GM18505 (cell line): ENCODE measurements around the gene C9orf78.
"Not testable (repeated sequence)": the region's sequence is repeated elsewhere in the genome, so short reads cannot be mapped to it uniquely, and the experiment has no call there.

Experiments
- ATAC-seq: cut with Tn5 transposase; IDR thresholded peaks from one replicate; pipeline ENCODE4 v1.9.1; 2021; ENCODE audit not compliant: unreplicated experiment
- POLR2A ChIP-seq: IDR thresholded peaks from 4 replicates; pipeline ENCODE4 v1.6.1; 2011; ENCODE audit warnings: borderline replicate concordance; ENCODE audit not compliant: insufficient read depth, insufficient read length; ENCODE audit errors: extremely low read depth

Gene C9orf78

DNA sequence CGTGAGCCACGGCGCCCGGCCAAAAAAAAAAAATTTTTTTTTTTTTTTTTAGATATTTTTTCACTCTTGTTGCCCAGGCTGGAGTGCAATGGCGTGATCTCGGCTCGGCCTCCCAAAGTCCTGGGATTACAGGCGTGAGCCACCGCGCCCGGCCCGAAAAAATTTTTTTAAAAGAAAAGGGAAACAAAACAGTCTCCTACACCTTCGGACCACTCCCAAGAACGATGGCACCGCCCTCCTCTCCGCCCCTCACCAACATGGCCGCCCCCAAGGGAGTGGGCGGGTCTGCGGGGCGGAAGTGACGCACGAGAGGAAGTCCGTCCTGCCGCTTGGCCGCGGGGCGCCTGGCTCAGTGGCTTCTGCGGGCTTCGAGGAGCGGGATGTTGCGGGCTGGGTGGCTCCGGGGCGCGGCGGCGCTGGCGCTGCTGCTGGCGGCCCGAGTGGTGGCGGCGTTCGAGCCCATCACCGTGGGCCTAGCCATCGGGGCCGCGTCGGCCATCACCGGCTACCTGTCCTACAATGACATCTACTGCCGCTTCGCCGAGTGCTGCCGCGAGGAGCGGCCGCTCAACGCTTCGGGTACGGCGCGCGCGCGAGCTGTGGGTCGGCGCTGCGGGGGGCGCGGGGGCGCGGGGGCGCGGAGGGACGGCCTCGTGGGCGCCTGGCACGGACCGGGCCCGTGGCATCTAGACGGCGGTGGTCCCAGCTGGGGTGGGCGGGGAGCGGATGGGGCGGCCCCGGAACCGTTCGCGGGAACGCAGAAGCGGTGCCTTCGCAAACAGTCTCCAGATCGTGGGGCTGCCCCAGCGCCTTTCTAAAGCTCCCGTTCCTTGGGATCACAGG lies 32.0 kb downstream of the C9orf78 start, which contains the start of gene TOR1B:
Gene TOR1B (plus strand): TSS at position 352 of the 843 bp plus-strand sequence. CDS start 29 bp downstream, at position 381.
- peak; percentile 82 for ATAC-seq
- peak; percentile 80 for TF ChIP-seq POLR2A

DNA sequence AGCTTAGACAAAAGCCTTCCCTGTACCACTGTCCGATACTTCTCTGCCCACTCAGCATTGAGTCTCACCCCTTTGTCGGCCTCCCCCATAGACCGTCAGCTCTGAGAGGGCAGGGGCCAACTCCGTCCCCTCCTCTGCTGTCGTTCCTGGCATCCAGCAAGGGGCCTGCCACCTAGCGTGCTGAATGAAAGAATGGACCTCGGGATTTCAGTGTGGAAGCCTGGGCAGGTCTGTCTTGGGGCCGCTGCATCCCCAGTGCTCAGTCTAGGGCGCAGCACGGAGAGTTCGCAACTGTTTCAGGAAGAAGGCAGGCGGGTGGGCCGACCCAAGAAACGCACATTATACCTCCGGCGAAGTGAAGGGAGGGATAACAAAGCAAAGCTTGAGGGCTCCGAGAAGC lies 33.6 kb downstream of the C9orf78 start:
- ATAC-seq = no peak
- no peak for TF ChIP-seq POLR2A

DNA sequence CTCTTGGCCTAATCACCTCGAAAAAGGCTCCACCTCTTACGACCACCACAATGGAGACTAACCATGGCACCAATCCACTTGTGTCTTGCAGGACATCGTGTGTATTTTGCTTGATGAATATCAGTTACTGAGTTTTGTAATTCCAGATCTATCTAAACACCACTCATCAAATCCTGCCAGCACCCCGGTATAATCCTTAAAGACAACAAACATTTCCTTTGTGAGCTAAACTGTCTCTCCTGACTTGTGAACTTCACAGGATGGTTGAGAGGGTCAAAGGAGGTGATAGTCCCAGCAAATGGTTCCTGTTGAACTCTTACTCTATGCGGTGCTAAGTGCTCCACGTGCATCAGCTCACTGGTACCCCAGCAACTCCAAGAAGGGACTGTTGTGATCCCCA lies 36.1 kb downstream of the C9orf78 start:
- TF ChIP-seq POLR2A = no peak
- no peak for ATAC-seq

GRCh38 chr9:129796029-129796428 lies 39.0 kb downstream of the C9orf78 start:
- not testable (repeated sequence) for ATAC-seq

GRCh38 chr9:129794549-129794948 lies 40.5 kb downstream of the C9orf78 start:
- no peak for ATAC-seq
- no peak for TF ChIP-seq POLR2A

DNA sequence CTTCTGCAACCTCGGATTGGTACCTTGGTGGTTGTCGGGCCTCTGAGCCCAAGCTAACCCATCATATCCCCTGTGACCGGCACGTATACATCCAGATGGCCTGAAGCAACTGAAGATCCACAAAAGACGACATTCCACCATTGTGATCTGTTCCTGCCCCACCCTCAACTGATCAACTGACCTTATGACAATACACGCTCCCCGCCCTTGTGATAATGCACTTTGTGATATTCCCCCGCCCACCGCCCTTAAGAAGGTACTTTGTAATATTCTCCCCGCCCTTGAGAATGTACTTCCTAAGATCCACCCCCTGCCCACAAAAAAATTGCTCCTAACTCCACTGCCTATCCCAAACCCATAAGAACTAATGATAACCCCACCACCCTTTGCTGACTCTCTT lies 48.6 kb downstream of the C9orf78 start:
- TF ChIP-seq POLR2A = no peak
- no peak for ATAC-seq

DNA sequence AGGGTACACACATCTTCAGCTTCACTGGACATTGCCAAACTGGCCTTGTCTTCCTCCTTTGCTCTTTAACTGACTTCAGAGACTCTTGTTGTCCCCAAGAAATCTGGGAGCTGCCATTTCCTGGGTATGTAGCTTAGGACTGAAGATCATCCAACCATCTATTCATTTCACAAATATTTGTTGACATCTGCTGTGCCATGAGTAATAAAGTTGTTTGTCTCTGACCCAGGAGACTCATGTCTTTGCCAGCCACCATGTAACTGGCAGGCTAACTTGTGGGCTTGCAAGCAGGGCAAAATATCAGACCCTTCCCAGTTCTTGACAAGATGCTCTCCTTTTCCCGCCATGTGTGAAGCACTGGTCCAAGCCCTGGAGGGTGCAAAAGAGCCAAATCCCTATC lies 49.2 kb downstream of the C9orf78 start:
- no peak for ATAC-seq
- TF ChIP-seq POLR2A = no peak

- not testable (repeated sequence) for ATAC-seq
Measured at GRCh38 chr9:129784970-129785369, 50.1 kb downstream of the C9orf78 start.

DNA sequence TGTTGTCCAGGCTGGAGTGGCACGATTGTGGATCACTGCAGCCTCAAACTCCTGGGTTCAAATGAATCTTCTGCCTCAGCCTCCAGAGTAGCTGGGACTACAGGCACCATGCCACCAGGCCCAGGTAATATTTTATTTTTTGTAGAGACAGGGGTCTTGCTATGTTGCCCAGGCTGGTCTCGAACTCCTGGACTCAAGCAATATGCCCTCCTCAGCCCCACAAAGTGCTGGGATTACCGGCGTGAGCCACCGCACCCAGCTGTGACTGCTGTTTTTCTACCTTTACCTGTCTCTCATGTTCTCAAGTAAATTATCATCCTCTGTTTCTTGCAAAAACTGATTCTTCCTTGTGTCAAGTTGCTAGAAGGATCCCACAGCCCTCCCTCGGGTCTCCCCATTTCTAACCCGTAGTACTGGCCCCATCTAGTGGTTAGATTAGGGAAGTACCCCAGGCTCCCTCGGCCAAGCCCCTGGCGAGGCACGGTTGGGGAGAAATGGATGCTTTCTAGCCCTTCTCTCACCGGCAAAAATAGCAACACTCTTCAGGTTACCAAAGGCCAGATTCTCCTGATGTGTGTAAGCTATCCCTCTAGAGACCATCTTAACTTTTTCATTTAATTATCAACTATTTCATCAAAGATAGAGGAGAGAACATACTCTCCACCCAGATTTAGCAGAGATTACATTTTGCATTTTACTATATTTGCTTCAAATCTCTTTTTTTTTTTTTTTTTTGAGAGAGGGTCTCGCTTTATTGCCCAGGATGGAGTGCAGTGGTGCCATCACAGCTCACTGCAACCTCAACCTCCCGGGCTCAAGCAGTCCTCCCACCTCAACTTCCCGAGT lies 51.3 kb downstream of the C9orf78 start:
- no peak for TF ChIP-seq POLR2A
- ATAC-seq = no peak

DNA sequence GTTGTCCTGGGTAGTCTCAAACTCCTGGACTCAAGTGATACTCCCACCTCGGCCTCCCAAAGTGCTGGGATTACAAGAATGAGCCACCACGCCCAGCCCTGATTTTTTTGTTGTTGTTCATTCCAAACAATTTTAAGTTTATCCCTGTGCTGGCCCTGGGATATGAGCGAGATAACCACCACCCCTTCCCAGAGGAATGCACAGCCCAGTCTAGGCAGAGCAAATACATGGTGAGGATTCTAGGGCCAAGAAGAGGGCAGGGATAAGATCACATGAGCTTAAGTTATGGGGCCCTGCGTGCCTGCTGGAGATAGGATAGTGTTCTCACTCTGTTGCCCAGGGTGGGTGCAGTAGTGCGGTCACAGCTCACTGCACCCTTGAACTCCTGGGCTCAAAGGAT lies 53.1 kb downstream of the C9orf78 start:
- ATAC-seq = no peak
- no peak for TF ChIP-seq POLR2A

DNA sequence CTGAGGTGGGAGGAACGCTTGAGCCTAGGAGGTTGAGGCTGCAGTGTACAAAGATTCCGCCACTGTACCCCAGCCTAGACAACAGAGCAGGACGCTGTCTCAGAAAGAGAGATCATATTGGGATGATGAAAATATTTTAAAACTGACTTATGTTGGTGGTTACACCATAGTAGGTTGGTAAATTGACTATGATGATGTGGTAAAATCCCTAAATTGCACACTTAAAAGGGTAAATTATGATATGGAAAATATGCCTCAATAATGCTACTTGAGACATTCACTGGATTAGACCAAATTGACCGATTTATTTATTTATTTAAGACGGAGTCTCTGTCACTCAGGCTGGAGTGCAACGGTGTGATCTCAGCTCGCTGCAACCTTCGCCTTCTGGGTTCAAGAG lies 53.9 kb downstream of the C9orf78 start:
- TF ChIP-seq POLR2A = no peak
- no peak for ATAC-seq

DNA sequence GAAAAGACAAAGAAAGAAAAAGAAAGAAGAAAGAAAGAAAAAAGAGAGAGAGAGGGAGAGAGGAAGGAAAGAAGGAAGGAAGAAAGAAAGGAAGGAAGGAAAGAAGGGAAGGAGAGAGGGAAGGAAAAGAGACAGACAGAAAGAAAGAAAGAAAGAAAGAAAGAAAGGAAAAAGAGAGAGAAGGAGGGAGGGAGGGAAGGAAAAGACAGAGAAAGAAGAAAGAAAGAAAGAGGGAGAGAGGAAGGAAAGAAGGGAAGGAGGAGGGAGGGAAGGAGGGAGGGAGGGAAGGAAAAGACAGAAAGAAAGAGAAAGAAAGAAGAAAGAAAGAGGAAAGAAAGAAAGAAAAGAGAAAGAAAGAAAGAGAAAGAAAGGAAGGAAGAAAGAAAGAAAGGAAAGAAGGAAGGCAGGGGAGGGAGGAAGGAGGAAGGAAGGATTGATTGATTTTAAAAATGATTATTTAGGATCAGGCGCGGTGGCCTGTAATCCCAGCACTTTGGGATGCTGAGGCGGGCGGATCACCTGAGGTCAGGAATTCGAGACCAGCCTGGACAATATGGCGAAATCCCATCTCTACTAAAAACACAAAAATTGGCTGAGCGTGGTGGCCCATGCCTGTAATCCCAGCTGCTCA lies 55.4 kb downstream of the C9orf78 start:
- no peak for TF ChIP-seq POLR2A
- ATAC-seq = no peak

DNA sequence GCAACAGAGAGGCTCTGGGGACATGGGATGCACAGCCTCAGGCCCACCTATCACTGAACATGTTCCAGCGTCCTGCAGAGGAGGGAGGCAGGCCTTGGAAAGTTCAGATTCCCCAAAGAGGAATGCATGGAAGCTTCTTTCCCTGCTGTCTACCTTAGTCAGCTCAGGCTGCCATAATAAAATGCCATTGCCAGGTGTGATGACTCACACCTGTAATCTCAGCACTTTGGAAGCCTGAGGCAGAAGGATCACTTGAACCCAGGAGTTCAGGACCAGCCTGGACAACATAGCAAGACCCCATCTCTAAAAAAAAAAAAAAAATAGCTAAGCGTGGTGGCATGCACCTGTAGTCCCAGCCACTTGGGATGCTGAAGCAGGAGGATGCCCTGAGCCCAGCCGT lies 56.6 kb downstream of the C9orf78 start:
- no peak for ATAC-seq
- TF ChIP-seq POLR2A = no peak

DNA sequence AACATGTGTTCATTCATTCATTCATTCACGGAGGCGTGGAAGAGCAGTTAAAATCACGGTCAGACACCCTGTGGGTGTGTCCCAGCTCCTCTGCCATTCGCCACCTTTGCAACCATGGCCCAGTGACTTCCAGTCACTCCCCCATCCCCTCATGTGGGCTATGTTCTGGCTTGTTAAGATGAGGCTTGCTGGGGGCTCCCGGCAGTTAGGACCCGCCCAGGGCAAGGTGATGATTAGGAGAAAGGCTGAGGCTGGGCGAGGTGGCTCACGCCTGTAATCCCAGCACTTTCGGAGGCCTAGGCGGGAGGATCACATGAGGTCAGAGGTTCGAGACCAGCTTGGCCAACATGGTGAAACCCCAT lies 57.3 kb downstream of the C9orf78 start:
- ATAC-seq = no peak
- TF ChIP-seq POLR2A = no peak
